ENCODE results near the gene MRFAP1.

MRFAP1 gene

DNA sequence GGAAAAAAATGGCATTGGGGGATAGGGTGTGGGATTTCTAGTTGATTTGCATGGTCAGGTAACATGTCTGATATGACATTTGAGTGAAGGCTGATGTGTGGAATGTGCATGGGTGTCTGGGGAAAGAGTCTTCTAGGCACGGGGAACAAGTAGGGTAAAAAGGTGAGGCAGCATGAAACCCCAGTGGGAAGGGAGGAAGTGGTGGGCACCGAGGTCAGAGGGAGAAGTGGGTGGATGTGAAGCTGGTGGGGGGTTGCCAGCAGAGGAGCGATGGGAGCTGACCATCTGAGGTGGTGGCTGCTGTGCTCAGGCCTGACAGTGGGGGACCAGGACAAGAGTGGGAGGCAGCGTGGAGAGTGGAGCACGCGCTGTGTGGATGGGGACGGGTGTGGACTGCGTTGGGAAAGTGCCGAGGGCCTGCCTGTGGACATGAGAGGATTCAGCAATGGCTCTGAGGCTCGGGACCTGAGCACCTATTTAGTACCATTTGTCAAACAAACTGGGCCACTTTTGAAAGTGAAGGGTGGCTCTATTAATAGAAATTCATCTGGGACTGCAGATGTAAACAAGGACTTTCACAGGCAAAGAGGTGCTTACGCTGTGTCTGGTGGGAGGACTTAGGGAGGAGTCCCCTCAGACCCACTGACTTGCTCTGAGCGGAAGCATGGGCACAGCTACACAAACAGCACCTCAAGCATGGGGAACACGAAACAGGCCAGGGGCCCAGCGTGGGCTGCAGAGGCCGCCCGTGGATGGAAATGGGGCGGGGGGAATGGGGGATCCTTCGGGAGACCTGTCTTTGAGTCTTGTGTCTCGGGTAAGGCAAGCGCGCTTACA lies 36.5 kb downstream of the MRFAP1 start:
- no peak for TF ChIP-seq ZNF274 (IDR thresholded peaks at IDR 0.05; ENCODE audit: low read depth, low read length)
- H3K4me3 ChIP-seq (ENCODE audit: low read length) = no peak overlapping the region

GRCh38 chr4:6680372-6681034 lies 40.0 kb downstream of the MRFAP1 start:
- no peak overlapping the region for H3K4me3 ChIP-seq (ENCODE audit: low read length)
- TF ChIP-seq ZNF274 (IDR thresholded peaks at IDR 0.05; ENCODE audit: low read depth, low read length) = no peak

DNA sequence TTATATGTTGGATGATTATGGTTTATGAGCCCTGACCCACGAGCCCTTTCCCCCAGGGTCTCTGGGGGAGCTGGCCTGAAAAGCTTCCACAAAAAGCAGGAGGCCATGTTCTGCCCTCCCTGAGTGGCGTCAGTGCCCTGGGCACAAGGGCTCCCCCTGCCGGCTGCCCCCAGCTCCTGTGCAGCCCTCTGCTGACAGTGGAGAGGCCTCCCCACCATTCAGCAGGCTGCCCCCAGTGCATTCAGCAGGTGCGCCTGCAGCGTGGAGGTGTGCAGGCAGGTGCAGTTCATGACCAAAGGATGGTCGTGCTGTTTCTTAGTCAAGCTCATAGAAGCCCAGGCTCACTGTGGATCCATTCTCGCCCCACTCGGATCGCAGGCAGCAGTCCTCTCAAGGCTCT lies 40.7 kb downstream of the MRFAP1 start:
- TF ChIP-seq ZNF274 (IDR thresholded peaks at IDR 0.05; ENCODE audit: low read depth, low read length) = no peak
- no peak overlapping the region for H3K4me3 ChIP-seq (ENCODE audit: low read length)

GRCh38 chr4:6682862-6683590 lies 42.5 kb downstream of the MRFAP1 start:
- TF ChIP-seq ZNF274 (IDR thresholded peaks at IDR 0.05; ENCODE audit: low read depth, low read length) = no peak
- H3K4me3 ChIP-seq (ENCODE audit: low read length) = no peak overlapping the region

GRCh38 chr4:6684656-6685055 lies 44.2 kb downstream of the MRFAP1 start:
- no peak overlapping the region for H3K4me3 ChIP-seq (ENCODE audit: low read length)
- TF ChIP-seq ZNF274 (IDR thresholded peaks at IDR 0.05; ENCODE audit: low read depth, low read length) = no peak

DNA sequence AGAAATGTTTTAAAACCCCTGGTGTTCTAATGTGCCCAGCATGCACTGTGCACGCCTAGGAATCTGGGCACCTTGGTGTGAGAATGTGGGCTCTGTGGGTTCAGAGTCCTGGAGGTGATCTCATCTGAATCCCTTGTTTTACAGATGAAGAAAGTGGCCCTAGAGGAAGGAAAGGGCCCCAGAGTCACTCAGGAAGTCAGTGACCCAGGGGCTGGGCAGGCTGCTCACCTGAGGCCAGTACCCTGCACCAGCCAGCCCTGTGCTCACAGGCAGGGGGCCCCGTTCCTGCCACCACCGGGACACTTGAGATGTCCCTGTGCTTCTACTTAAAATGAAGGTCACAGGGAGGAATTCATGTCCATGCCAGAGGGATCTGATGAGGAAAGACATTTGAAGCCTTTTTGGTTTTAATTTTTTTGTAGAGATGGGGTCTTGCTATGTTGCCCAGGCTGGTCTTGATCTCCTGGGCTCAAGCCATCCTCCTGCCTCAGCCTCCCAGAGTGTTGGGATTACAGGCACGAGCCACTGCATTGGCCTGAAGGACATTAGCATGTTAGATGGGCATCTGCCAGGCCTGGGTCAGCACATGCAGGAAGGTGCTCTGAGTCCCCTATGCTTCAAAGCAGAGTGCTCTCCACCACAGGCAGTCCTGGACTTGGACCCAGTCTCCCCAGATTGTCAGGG lies 45.8 kb downstream of the MRFAP1 start:
- no peak overlapping the region for H3K4me3 ChIP-seq (ENCODE audit: low read length)
- TF ChIP-seq ZNF274 (IDR thresholded peaks at IDR 0.05; ENCODE audit: low read depth, low read length) = no peak

DNA sequence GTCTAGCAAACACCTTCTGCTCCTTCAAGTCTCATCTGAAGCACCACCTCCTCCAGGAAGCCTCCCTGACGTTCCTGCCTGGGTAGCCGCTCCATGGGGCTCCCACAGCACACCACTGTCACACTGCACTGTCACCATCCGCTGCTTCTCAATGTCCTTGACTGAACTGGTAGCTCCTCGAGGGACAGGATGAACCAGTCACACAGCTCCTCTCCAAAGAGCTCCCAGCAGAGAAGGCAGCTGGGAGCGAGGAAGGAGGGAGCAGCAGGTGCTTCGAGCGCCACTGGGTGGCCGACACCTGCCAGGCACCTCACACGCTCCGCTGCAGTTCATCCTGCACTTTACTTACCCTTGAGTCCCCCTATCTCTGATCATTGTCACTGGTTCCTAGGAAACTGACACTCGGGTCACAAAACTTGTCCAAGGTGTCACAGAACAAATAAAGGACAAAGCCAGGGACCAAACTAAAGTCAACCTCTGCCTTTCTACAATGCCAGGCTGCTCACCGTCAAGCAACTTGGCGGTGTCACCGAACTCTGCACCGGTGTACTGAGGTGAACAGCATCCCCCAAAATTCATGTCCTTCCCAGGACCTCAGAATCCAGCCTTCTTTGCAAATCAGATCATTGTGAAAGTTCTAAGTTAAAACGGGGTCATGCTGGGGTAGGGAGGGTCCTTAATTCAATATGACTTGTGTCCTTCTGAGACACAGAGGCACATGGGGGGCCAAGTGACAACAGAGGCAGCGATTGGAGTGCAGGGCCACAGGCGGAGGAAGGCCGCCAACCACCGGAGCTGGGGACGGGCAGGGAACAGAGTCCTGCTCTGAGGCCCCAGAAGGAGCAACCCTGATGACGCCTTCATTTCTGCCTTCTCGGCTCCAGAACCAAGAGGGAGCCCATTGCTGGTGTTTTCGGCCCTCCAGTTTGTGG lies 47.7 kb downstream of the MRFAP1 start:
- TF ChIP-seq ZNF274 (IDR thresholded peaks at IDR 0.05; ENCODE audit: low read depth, low read length) = no peak
- H3K4me3 ChIP-seq (ENCODE audit: low read length) = no peak overlapping the region

GRCh38 chr4:6688879-6689505 lies 48.5 kb downstream of the MRFAP1 start:
- no peak for TF ChIP-seq ZNF274 (IDR thresholded peaks at IDR 0.05; ENCODE audit: low read depth, low read length)
- H3K4me3 ChIP-seq (ENCODE audit: low read length) = no peak overlapping the region

GRCh38 chr4:6689506-6689960 lies 49.0 kb downstream of the MRFAP1 start:
- TF ChIP-seq ZNF274 (IDR thresholded peaks at IDR 0.05; ENCODE audit: low read depth, low read length) = no peak
- no peak overlapping the region for H3K4me3 ChIP-seq (ENCODE audit: low read length)

Data from GM08714 (cell line).